GM13977 (cell line): ENCODE measurements around the gene OR4K13.

Experiments
- DNase-seq: peaks from one replicate; pipeline ENCODE4 v3.0.0; 2012; ENCODE audit warnings: low spot score
- CTCF ChIP-seq: IDR thresholded peaks from 2 replicates; pipeline ENCODE4 v1.5.1; 2012; ENCODE audit warnings: mild to moderate bottlenecking, control low read depth; ENCODE audit not compliant: insufficient read depth; ENCODE audit errors: extremely low read depth, missing control alignments
- in situ Hi-C: fragments of 300-500 bp; cut with MboI; formaldehyde crosslinking; loops from one replicate; pipeline ENCODE4 v1.12.0; 2022; ENCODE audit warnings: low sequenced_read_pairs, low pct_unique_long_range_greater_than_20kb, mixed read lengths, inconsistent platforms; ENCODE audit not compliant: unreplicated experiment

The OR4K13 gene

GRCh38 chr14:20019257-20019865 is 16.5 kb downstream of the OR4K13 start, which contains the start of gene OR4K14:
TSS of gene OR4K14 (minus strand) at chr14:20019307. CDS start at chr14:20015193, 4,114 bp downstream.
- TF ChIP-seq CTCF, result no peak
- in situ Hi-C loops, result no loop called here
- no peak for DNase-seq

- TF ChIP-seq CTCF, result no peak
- no peak for DNase-seq
- in situ Hi-C loops, result no loop called here
Observed at GRCh38 chr14:20008156-20008555, 27.7 kb downstream of the OR4K13 start.

- no peak for DNase-seq
- TF ChIP-seq CTCF, result no peak
- in situ Hi-C loops, result no loop called here
Observed at GRCh38 chr14:20002319-20002718, 33.5 kb downstream of the OR4K13 start.

- in situ Hi-C loops, result no loop called here
- DNase-seq, result no peak
- TF ChIP-seq CTCF, result no peak
Observed at GRCh38 chr14:20001863-20002262, 34.0 kb downstream of the OR4K13 start, which contains the start of gene OR4Q2. TSS of gene OR4Q2 (plus strand) at chr14:20002163.

- TF ChIP-seq CTCF, result no peak
- no peak for DNase-seq
- in situ Hi-C loops, result no loop called here
Observed at GRCh38 chr14:19993438-19993837, 42.4 kb downstream of the OR4K13 start.
